Stimulated activated CD4-positive, alpha-beta T cell treated with anti-CD3 and anti-CD28 coated beads, TNF-alpha, amount 100 ng/mL, for 48 hours (primary cell): ENCODE results near the gene CELA3B.
"Not testable (repeated sequence)": the region's sequence is repeated elsewhere in the genome, so short reads cannot be mapped to it uniquely, and the experiment has no call there.

Experiments
- DNase-seq, 3 donors: peaks; one replicate each; pipeline ENCODE4 v3.0.0-alpha.2; 2020; ENCODE audit warnings: low read depth in 3 of 3

The CELA3B gene

DNA sequence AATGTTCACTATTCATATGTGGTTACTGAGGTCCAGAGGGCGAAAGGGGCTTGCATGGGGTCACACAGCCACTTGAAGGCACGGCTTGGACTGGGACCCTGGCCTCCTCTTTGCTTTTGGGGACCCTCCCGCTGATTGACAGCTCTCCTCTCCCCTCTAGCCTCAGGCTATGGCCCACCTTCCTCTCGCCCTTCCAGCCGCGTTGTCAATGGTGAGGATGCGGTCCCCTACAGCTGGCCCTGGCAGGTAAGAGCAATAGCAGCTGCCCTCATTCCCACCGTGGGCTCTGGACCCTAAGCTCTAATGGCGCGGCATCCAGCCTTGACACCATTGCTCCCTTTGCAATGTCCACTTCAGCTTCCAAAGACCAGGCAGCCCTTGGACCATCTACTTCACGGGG lies 1.4 kb downstream of the CELA3B start:
- not testable (repeated sequence) for DNase-seq

DNA sequence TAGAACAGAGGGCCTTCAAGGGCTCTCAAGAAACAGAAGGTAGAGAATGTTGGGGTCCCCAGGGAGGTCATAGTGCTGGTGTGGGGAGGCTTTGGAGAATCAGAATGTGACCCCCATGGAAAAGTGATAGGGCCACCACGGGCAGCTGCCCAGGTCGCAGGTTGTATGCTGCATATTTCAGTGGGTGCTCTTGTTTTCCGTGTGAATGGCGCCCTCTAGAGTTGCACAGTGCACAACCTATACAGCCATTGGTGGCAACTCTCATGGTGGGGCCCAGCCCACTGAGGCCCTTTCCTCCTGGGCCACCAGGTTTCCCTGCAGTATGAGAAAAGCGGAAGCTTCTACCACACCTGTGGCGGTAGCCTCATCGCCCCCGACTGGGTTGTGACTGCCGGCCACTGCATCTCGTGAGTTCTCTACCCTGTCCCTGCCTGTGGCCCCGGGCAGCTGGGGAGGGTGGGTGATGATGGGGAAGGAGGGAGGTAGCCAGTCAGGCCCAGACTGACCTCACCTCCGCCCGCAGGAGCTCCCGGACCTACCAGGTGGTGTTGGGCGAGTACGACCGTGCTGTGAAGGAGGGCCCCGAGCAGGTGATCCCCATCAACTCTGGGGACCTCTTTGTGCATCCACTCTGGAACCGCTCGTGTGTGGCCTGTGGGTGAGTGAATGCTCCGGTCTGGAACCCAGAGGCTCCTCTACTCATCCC lies 3.8 kb downstream of the CELA3B start:
- not testable (repeated sequence) for DNase-seq

DNA sequence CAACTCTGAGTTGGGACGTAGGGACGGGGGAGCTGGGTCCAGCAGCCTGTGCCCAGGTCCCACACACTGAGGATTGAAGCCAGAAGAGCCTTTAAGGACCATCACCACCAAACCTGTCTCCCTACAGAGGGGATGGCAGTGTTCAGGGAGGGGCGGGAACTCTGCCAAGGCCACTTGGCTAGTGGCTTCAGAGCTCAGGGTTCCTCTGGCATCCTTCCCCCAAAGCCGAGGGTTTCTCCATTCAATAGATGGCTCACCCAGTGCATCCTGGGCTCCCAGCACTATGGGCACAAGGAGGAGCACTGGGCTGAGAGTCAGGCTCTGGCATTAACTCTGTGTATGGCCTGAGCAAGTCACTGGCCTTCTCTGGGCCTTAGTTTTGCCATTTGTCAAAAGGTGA lies 4.4 kb downstream of the CELA3B start:
- DNase-seq: not testable (repeated sequence)

DNA sequence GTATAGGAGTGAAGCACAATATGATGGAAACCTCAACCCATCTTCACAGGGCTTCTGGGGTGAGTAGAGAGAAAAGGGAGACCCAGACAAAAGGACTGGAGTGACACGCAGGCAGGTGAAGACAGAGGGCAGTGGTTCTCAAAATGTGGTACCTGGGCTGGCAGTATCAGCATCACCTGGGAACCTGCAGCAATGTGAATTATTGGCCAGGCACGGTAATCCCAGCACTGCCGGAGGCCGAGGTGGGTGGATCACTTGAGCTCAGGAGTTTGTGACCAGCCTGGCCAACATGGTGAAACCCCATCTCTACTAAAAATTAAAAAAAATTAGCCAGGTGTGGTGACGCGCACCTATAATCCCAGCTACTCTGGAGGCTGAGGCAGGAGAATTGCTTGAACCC lies 5.3 kb downstream of the CELA3B start:
- not testable (repeated sequence) for DNase-seq

DNA sequence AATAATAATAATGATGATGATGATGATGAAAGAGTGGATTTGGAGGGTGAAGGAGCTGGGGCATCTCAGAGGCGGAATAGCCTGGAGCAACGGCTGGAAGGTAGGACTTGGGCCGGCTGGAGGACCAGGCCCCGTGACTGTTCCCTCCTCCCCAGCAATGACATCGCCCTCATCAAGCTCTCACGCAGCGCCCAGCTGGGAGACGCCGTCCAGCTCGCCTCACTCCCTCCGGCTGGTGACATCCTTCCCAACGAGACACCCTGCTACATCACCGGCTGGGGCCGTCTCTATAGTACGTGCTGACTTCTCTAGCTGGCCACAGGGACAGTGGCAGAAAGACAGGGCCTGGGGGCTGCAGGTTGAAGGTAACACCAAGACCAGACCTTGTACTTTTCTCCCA lies 6.7 kb downstream of the CELA3B start:
- DNase-seq: not testable (repeated sequence)

DNA sequence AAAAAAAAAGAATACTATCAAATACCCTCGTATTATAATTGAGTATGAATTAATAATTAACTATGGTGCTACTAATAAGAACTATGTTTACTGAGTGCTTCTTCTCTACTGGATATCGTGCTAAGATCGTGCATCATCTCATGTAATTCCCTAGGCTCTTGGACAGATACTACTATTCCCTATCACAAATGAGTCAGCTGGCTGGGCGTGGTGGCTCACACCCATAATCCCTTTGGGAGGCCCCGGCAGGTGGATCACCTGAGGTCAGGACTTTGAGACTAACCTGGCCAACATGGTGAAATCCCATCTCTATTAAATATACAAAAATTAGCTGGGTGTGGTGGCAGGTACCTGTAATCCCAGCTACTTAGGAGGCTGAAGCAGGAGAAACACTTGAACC lies 9.1 kb downstream of the CELA3B start:
- DNase-seq: not testable (repeated sequence)

DNA sequence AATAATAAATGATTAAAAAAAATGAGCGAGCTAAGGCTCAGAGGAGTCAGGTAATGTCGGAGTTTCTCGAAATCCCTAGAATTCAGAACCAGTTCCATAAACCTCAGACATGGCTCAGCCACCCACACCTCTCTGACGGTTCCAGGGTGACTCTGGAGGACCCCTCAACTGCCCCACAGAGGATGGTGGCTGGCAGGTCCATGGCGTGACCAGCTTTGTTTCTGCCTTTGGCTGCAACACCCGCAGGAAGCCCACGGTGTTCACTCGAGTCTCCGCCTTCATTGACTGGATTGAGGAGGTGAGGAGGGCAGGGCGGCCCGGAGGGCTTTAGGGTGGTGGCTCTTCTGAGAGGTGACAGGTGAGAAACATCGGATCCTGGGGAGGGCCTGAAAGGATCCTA lies 9.6 kb downstream of the CELA3B start:
- not testable (repeated sequence) for DNase-seq

DNA sequence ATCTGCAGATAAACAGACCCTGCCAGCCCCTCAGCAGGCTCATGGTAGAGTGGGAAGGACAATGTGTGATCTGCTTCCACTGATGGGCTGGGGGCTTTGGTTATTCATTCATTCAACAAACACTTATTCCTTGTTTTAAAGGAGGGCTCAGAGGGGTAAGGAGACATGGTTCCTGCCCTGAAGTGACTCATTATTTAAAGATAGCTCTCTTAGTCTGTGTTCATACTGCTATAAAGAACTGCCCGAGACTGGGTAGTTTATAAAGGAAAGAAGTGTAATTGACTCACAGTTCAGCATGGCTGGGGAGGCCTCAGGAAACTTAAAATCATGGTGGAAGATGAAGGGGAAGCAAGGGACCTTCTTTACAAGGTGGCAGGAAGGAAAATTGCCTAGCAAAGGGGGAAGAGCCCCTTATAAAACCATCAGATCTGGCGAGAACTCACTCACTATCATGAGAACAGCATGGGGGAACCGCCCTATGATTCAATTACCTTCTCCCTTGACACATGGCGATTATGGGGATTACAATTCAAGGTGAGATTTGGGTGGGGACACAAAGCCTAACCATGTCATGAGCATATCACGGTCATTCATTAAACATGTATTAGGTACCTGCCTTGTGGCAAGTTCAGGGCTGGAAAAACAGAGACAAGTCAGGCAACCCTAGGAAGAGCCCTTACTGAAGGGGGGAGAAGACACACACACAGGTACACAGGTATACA lies 13.0 kb downstream of the CELA3B start:
- not testable (repeated sequence) for DNase-seq

DNA sequence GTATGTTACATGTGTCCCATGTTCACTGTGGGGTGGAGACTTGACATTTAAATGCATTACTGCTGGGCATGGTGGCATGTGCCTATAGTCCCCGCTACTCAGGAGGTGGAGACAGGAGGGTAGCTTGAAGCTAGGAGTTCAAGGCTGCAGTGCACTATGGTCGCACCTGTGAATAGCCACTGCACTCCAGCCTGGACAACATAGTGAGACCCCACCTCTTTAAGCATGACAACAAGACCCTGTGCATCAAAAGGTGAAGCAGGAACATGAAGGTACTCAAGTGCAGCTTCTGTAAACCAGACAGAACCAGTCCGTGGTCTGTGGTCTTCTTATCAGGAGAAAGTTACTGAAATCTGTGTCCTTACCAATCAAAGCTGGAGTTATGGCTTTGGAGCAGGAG lies 15.4 kb downstream of the CELA3B start:
- DNase-seq: not testable (repeated sequence)

DNA sequence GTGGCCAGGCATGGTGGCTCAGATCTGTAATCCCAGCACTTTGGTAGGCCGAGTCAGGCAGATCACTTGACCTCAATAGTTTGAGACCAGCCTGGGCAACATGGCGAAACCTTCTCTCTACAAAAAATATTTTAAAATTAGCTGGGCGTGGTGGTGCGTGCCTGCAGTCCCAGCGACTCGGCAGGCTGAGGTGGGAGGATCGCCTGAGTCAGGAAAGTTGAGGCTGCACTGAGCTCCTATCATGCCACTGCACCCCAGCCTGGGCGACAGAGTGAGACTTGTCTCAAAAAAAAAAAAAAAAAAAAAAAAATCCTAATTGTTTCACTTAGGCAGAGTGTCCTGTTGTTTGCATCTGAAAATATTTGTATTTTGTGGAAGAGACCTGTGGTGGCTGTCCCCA lies 17.9 kb downstream of the CELA3B start:
- not testable (repeated sequence) for DNase-seq

DNA sequence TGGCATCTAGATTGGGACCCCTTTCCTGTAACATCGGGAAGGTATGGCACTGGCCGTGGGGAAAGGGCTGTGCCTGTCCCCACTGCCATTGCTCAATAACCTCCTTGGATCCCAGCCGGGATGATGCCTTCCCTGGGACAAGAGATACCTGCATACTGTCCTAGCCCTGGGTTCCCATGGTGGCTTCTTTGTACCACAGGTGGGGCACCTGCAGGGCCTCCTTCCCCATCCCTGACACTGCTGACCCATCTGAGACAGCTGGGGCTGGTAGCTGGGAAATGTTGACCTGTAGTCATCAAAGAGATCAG lies 19.8 kb downstream of the CELA3B start:
- not testable (repeated sequence) for DNase-seq

DNA sequence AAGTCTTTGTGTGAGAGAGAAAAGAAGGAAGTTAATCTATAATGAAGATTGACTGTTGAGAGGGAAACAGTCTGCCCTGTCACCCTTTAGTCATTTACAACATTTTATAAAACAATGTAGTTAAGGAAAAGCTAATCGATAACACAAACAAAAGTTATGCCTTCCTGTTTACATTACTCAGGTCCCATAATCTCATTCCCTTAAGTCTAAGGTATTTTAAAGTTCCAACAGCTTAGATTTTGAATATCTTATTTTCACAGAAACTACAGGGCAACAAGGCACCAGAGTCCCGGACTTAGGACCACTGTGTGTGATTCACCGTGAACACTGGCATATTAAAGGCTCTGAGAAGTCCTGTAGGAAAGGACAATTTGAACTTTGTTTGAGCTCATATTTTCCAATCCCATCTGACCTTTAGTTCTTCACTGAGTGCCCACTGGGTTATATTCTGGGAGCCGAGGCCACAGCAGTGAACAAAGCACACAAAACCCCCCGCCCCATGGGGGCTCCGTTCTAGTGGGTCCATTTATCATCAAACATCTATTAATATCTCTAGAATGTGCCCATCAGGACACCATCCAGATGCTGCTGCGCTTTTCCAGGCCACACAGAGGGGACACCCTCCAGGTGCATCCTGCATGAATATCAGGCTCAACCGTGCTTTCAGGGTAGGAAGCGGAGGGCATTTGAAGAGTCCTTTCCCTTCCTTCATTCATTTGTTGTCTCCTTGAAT lies 21.2 kb downstream of the CELA3B start:
- not testable (repeated sequence) for DNase-seq

DNA sequence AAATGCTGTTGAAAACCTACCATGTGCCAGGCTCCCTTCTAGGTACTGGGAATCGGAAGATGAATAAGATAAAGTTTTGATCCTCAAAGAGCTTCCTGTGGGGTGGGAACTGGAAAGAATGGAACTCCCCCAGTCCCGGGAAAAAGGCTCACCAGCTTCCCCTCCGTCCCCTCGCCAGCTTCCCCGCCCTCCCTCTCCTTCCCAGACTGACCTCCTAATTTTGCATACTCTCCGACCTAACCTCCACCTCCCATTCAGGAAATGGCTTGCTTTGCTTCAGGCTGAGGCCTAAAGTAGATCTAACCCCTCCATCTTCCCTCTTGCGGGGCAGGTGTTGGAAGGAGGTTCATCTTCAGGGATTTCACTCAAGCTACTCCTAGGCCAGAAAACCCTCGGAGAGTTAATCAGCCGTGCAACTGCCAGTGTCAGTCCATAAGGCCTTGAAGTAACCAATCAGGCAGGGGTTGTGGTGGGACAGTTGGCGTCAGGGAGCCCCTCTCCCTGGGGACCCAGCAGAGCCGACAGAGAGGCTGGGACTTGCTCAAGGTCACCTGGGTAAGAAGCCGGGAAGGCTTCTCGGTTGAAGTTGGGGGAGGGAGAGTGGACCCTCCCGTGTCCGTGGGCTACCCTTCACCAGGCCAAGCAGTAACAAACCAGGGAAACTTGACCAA lies 21.9 kb downstream of the CELA3B start:
- not testable (repeated sequence) for DNase-seq

DNA sequence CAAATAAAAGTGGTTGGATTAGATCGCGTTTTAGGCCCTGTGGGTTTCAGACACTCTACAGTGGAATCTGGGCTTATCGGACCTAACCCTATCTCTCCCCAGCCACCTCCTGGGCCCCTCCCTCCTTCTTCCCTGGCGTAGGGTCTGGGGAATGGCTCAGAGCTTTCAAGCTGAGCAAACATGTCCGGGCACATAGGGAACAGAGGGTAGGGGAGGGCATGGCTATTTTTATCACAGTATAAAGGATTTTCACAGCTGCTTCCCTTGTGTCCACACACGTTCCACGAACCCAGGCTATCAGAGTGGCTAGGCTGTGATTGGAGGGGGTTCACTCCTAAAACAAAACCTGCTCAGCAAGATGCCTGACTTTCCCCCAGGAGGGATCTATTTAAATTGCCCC lies 22.8 kb downstream of the CELA3B start:
- DNase-seq: not testable (repeated sequence)

DNA sequence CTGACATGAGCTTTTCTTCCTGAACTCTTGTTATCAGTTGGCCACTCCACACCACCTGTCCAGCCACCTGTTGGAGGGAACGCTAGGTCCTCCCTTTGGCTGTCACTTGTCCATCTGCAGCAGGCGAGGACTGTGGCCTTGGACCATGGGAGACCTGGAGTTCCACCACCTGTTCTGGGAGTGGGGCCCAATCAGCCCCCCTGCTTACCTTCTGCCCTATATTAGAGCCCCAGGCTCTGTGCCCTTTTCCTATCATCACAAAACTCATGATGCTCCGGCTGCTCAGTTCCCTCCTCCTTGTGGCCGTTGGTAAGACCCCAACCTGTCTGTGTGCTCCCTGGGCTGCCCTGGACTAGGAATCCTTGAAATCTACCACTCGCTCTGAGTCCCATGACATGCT lies 24.6 kb downstream of the CELA3B start, which contains the start of gene CELA3A:
Gene CELA3A, plus strand, starts transcription at position 249 of the 400 bp plus-strand sequence. Its CDS starts 18 bp downstream, at position 267.
- no peak for DNase-seq

DNA sequence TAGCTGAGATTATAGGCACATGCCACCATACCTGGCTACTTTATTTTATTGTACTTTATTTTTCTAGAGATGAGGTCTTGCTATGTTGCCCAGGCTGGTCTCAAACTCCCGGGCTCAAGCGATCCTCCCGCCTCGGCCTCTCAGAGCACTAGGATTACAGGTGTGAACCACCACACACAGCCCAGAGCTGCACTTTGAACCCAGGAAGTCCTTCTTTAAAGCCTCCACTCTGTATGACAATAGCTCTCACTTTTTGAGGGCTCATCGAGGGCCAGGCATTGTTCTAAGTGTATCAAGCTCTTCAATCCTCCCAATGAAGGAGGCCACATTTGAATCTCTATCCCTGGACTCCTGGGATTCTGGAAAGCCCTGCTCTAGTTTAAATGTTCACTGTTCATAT lies 25.6 kb downstream of the CELA3B start:
- DNase-seq: not testable (repeated sequence)

DNA sequence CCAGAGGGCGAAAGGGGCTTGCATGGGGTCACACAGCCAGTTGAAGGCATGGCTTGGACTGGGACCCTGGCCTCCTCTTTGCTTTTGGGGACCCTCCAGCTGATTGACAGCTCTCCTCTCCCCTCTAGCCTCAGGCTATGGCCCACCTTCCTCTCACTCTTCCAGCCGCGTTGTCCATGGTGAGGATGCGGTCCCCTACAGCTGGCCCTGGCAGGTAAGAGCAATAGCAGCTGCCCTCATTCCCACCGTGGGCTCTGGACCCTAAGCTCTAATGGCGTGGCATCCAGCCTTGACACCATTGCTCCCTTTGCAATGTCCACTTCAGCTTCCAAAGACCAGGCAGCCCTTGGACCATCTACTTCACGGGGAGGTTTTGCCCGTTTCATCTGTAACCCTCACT lies 26.1 kb downstream of the CELA3B start:
- not testable (repeated sequence) for DNase-seq

DNA sequence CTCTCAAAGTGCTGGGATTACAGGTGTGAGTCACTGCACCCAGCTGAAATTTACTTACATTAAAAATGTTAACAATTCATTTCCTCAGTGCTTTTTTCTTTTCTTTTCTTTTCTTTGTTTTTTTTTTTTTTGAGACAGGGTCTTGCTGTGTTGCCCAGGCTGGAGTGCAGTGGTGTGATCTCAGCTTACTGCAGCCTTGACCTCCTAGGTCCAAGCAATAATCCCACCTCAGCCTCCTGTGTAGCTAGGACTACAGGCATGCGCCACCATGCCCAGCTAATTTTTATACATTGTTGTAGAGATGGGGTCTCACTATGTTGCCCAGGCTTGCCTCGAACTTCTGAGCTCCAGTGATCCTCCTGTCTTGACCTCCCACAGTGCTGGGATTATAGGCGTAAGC lies 27.1 kb downstream of the CELA3B start:
- DNase-seq: not testable (repeated sequence)

DNA sequence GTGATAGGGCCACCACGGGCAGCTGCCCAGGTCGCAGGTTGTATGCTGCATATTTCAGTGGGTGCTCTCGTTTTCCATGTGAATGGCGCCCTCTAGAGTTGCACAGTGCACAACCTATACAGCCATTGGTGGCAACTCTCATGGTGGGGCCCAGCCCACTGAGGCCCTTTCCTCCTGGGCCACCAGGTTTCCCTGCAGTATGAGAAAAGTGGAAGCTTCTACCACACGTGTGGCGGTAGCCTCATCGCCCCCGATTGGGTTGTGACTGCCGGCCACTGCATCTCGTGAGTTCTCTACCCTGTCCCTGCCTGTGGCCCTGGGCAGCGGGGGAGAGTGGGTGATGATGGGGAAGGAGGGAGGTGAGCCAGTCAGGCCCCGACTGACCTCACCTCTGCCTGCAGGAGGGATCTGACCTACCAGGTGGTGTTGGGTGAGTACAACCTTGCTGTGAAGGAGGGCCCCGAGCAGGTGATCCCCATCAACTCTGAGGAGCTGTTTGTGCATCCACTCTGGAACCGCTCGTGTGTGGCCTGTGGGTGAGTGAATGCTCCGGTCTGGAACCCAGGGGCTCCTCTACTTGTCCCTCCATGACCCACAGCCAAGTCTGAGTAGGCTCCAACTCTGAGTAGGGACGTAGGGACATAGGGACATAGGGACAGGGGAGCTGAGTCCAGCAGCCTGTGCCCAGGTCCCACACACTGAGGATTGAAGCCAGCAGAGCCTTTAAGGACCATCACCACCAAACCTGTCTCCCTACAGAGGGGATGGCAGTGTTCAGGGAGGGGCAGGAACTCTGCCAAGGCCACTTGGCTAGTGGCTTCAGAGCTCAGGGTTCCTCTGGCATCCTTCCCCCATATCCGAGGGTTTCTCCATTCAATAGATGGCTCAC lies 28.7 kb downstream of the CELA3B start:
- peak in 1 of 3 donors; percentile 14 for DNase-seq

DNA sequence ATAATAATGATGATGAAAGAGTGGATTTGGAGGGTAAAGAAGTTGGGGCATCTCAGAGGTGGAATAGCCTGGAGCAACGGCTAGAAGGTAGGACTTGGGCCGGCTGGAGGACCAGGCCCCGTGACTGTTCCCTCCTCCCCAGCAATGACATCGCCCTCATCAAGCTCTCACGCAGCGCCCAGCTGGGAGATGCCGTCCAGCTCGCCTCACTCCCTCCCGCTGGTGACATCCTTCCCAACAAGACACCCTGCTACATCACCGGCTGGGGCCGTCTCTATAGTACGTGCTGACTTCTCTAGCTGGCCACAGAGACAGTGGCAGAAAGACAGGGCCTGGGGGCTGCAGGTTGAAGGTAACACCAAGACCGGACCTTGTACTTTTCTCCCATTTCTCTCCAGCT lies 29.9 kb downstream of the CELA3B start:
- not testable (repeated sequence) for DNase-seq

DNA sequence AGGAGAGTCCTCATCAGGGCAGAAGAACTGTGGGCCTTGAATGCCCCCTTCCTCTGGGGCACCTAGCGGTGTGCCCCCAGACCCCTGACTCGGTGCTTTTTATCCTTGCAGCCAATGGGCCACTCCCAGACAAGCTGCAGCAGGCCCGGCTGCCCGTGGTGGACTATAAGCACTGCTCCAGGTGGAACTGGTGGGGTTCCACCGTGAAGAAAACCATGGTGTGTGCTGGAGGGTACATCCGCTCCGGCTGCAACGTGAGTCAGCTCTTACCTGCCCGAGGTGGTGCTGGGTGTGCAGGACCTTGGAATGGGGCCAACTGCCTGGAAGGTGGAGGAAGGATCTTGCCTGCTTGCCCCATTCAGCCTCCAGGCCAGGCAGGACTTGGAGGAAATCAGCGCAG lies 30.4 kb downstream of the CELA3B start:
- not testable (repeated sequence) for DNase-seq
